Dedifferentiated amniotic fluid mesenchymal stem cell (primary cell): ENCODE measurements around the gene OMP.
A peak's percentile ranks its signal among the peaks of the same experiment; 100 is the strongest.
"Not testable (repeated sequence)": the region's sequence is repeated elsewhere in the genome, so short reads cannot be mapped to it uniquely, and the experiment has no call there.

Experiments
- DNase-seq: peaks from one replicate; pipeline ENCODE4 v3.0.0-alpha.2; 2016; ENCODE audit errors: extremely low spot score

Gene OMP

GRCh38 chr11:77102246-77103210, at the start of gene OMP:
OMP (plus strand) TSS chr11:77102840; CDS start chr11:77102840, 0 bp downstream.
- DNase-seq: no peak

- DNase-seq: no peak
Measured at GRCh38 chr11:77053217-77054015, 49.2 kb upstream of the OMP start.

GRCh38 chr11:77054084-77054483, 48.6 kb upstream of the OMP start:
- no peak for DNase-seq

- DNase-seq: no peak
Measured at GRCh38 chr11:77055101-77055561, 47.5 kb upstream of the OMP start.

GRCh38 chr11:77055913-77056312, 46.7 kb upstream of the OMP start:
- DNase-seq: no peak

GRCh38 chr11:77056814-77057402, 45.7 kb upstream of the OMP start:
- DNase-seq: no peak

GRCh38 chr11:77057938-77058474, 44.6 kb upstream of the OMP start:
- no peak for DNase-seq

- no peak for DNase-seq
Measured at GRCh38 chr11:77058900-77059299, 43.7 kb upstream of the OMP start.

- DNase-seq: no peak
Measured at GRCh38 chr11:77059806-77060205, 42.8 kb upstream of the OMP start.

- no peak for DNase-seq
Measured at GRCh38 chr11:77060234-77060633, 42.4 kb upstream of the OMP start.

- DNase-seq: not testable (repeated sequence)
Measured at GRCh38 chr11:77061258-77061657, 41.4 kb upstream of the OMP start.

- DNase-seq: no peak
Measured at GRCh38 chr11:77062924-77063323, 39.7 kb upstream of the OMP start.

GRCh38 chr11:77063407-77063806, 39.2 kb upstream of the OMP start:
- DNase-seq: no peak

- DNase-seq: no peak
Measured at GRCh38 chr11:77063861-77064260, 38.8 kb upstream of the OMP start.

GRCh38 chr11:77064648-77065217, 37.9 kb upstream of the OMP start:
- no peak for DNase-seq

GRCh38 chr11:77065878-77066228, 36.8 kb upstream of the OMP start:
- no peak for DNase-seq

- peak; percentile 80 for DNase-seq
Measured at GRCh38 chr11:77066229-77067042, 36.2 kb upstream of the OMP start, which contains the start of gene CAPN5. CAPN5 (plus strand) TSS chr11:77066971; CDS start chr11:77084887, 17,916 bp downstream.

- DNase-seq: no peak
Measured at GRCh38 chr11:77067861-77068443, 34.7 kb upstream of the OMP start.

- no peak for DNase-seq
Measured at GRCh38 chr11:77068457-77069335, 33.9 kb upstream of the OMP start.
